C4-2B (cell line): ENCODE measurements around the gene STARD13.

ENCODE experiments used
- H3K27ac ChIP-seq: fragments of 450-650 bp; 2 replicates; pipeline ENCODE4 v1.5.1; 2017
- CTCF ChIP-seq: fragments of 450-650 bp; conservative IDR thresholded peaks from 2 replicates; pipeline ENCODE4 v1.5.1; 2017; ENCODE audit warnings: mild to moderate bottlenecking
- ZFX ChIP-seq: fragments of 450-650 bp; IDR thresholded peaks from 2 replicates; pipeline ENCODE4 v1.6.1; 2017

STARD13 gene

DNA sequence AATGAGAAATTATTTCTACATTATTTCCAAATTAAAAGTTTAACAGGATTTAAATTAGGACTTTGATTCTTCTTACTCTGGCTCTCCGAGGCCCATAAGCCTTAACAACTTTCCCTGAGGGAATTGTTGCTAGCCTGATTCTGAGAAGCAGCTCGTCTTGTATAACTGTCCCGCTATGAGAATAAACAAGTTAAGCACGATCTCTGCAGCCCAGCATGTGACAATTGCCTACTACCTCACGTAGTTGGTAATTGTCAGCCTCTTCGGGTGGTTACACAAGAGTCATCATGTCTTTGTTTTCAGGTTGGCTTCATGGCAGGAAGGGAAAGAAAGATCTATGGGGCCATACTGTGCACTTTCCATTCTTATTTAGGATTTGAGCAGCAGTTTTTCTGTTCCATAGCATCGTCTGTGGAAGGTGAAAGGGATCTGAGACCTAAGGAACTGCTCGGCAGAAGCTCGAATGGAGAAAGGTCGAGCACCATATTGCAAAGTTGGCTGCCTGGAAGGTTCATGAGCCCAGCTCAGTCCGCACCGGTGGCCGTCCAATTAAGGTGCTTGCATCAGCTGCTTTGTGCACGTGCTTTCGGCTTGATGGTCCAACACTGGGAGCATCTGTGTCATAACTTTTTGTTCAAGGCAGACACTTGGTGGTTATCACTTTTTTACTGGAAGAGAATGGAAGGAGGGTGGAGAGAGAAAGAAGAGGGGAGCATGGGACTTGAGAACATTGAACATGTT, 1.8 kb upstream of the STARD13 start:
- no peak for TF ChIP-seq ZFX
- no peak for TF ChIP-seq CTCF
- H3K27ac ChIP-seq, result no peak overlapping the region

DNA sequence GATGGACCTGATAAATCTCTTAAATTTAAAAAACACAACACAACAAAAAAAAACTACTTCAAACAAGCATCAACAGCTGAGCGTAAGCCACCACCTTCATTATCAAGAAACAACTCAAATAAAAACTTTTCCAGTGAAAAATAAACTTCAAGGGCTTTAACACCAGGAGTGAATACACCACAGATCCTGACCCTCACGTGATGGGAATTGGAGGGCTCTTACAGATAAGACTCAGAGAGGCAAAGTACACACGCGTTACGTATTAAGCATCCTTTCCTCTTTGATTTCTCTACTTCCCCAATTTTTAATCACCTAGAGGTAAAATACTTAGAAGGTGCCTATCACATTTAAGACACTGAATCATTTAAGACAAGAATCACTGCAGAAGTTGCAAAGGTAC, 573 bp upstream of the STARD13 start:
- TF ChIP-seq CTCF (peak; percentile 27), ZFX (no peak)
- peak overlapping the region; percentile 80 for H3K27ac ChIP-seq

- no peak for TF ChIP-seq ZFX
- no peak for TF ChIP-seq CTCF
- peak overlapping the region; percentile 80 for H3K27ac ChIP-seq
Observed at GRCh38 chr13:33284916-33285315, 639 bp downstream of the STARD13 start.

DNA sequence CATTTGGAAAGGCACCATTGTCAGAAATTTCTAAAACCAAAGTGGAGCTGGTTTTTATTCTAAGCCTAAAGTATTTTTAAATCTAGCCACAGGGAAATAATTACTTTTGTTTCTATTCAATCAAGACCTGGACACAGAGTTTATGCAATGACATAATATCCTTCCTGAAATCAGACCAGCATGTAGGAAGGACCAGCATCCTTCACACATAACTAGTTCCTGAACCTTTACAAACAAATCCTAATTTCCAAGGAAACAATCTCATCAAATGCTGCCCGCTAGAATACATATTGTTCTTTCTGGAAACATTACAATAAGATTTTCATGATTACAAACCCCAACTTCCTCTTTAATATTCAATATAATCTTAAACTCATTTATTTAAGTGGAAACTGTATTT, 1.5 kb downstream of the STARD13 start:
- TF ChIP-seq ZFX, result no peak
- TF ChIP-seq CTCF, result no peak
- no peak overlapping the region for H3K27ac ChIP-seq

DNA sequence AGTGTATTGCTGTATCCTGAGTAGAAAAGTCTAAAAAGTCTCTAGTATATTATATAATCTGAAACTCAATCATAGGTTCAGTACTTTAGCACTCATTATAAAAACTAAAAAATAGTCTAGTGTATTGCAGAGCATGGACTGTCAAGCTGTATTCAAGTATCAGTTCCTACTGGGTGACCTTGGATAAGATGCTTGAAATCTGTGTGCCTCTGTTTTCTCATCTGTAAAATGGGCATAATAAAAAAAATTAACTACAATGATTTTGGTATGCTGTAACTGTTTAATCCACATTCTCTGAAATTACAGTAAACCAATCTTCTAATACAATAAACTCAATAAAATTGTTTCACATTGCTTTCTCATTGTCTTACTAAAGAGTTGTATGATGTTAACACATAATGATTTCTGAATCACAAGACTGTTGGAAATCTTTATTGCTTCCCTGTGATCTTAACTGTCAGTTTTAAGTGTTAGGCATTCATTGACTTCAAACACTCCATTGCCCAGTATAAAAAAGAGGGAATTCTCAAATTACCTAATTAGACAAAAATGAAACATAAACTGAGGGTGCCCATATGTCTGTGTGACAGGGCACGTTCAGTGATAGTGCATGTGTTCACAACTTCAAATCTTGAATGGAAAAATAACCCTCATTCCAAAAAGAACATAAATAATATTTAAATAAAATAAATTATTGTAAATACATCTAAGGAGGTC, 2.2 kb downstream of the STARD13 start:
- TF ChIP-seq ZFX (no peak), CTCF (no peak)
- H3K27ac ChIP-seq, result no peak overlapping the region

DNA sequence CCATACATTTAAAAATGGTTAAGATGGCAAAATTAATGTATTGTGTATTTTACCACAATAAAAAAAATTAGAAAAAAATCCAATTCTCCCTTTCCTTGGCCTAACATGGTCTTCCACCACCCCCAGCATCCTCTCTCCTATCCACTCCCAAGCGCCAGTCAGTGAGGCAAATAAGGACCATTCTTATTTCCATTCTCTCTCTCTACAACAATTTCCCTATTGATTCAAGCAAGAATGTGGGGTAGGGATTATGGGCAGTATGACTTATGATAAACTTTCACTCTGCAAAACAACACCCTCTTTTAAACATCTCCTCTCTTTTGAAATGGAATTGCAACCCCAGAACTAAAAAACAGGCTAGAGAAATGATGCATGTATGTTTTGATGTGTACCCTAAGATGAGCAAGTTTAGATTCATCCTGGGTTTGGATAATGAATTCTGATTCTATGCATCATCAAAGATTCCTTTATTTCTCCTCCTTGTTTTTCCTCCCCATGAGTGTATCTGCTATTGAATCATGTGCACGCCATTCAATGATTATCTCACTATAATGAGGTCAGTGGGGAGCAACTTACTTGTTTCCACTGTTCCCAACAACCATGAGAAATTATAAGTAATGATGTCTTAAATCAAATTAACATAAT, 3.5 kb downstream of the STARD13 start:
- H3K27ac ChIP-seq, result no peak overlapping the region
- no peak for TF ChIP-seq CTCF
- TF ChIP-seq ZFX, result no peak

DNA sequence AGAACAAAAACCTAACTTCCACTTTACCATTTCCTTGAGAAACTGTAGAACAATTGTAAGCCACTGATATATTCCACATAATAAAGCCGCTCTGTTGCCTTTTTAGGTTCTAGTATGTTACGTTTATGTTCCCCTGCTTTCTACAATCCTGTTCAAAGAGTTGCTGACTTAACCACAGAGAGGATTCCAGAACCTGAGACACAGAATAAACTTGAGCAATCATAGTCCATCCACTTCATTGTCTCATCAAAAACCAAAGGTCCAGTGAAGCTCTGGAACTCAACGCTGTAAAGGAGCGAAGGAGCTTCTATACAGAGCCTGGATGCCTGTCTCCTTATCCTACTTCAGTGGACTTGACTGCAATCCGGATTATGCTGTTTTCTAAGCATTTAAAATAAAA, 4.6 kb downstream of the STARD13 start:
- TF ChIP-seq ZFX (no peak), CTCF (no peak)
- H3K27ac ChIP-seq, result no peak overlapping the region
